Measurements from ENCODE around the gene CPNE5. TPM values are rescaled to one million over a fixed set of nuclear protein-coding genes. Genes with fewer than 3 reads are reported as not detected.

Gene CPNE5
- total RNA-seq, 1 donor from 2014 or later: 10.0 TPM

GRCh38 chr6:36744304-36744673 is 95.0 kb downstream of the CPNE5 start:
- DNase-seq (no peak), ATAC-seq (ENCODE audit: poor library complexity) (no peak)
- intact Hi-C loops (cut with DNase I): no loop called here

- intact Hi-C loops (cut with DNase I): no loop called here
- no peak for ATAC-seq (ENCODE audit: poor library complexity)
- no peak for DNase-seq
Measured at GRCh38 chr6:36743538-36744303, 95.5 kb downstream of the CPNE5 start.

- DNase-seq (no peak), ATAC-seq (ENCODE audit: poor library complexity) (no peak)
- intact Hi-C loops (cut with DNase I): no loop called here
Measured at GRCh38 chr6:36743032-36743431, 96.2 kb downstream of the CPNE5 start.

GRCh38 chr6:36742146-36742545 is 97.1 kb downstream of the CPNE5 start:
- DNase-seq (no peak), ATAC-seq (ENCODE audit: poor library complexity) (no peak)
- intact Hi-C loops (cut with DNase I): no loop called here

GRCh38 chr6:36740818-36741179 is 98.4 kb downstream of the CPNE5 start:
- DNase-seq (no peak), ATAC-seq (ENCODE audit: poor library complexity) (no peak)
- intact Hi-C loops (cut with DNase I): no loop called here

GRCh38 chr6:36739947-36740817 is 99.1 kb downstream of the CPNE5 start:
- ATAC-seq (ENCODE audit: poor library complexity) (no peak), DNase-seq (no peak)
- intact Hi-C loops (cut with DNase I): no loop called here

- intact Hi-C loops (cut with DNase I): no loop called here
- no peak for ATAC-seq (ENCODE audit: poor library complexity)
- DNase-seq: no peak
Measured at GRCh38 chr6:36738108-36738507, 101.1 kb downstream of the CPNE5 start.

GRCh38 chr6:36737043-36737785 is 102.0 kb downstream of the CPNE5 start:
- intact Hi-C loops (cut with DNase I): no loop called here
- no peak for DNase-seq
- ATAC-seq (ENCODE audit: poor library complexity): no peak

GRCh38 chr6:36735110-36736071 is 103.9 kb downstream of the CPNE5 start:
- intact Hi-C loops (cut with DNase I): no loop called here
- peak; percentile 86 for ATAC-seq (ENCODE audit: poor library complexity)
- peak; percentile 92 for DNase-seq

GRCh38 chr6:36734486-36735060 is 104.7 kb downstream of the CPNE5 start:
- DNase-seq (no peak), ATAC-seq (ENCODE audit: poor library complexity) (no peak)
- intact Hi-C loops (cut with DNase I): no loop called here

GRCh38 chr6:36733300-36733699 is 105.9 kb downstream of the CPNE5 start:
- DNase-seq (no peak), ATAC-seq (ENCODE audit: poor library complexity) (no peak)
- intact Hi-C loops (cut with DNase I): no loop called here

- ATAC-seq (ENCODE audit: poor library complexity): no peak
- intact Hi-C loops (cut with DNase I): no loop called here
Measured at GRCh38 chr6:36731622-36732310, 107.5 kb downstream of the CPNE5 start.

GRCh38 chr6:36730424-36731380 is 108.5 kb downstream of the CPNE5 start:
- no peak for DNase-seq
- intact Hi-C loops (cut with DNase I): no loop called here
- no peak for ATAC-seq (ENCODE audit: poor library complexity)

More at GRCh38 chr6:36731622-36732310, 107.5 kb downstream of the CPNE5 start:
- no peak for DNase-seq

- DNase-seq: no peak
- intact Hi-C loops (cut with DNase I): loop anchor here (5.0 kb wide), 1 partner anchor 107 kb away; no protein-coding TSS in a partner anchor
- ATAC-seq (ENCODE audit: poor library complexity): no peak
Measured at GRCh38 chr6:36729161-36729524, 110.1 kb downstream of the CPNE5 start.

- intact Hi-C loops (cut with DNase I): loop anchor here (5.0 kb wide), 1 partner anchor 106 kb away; no protein-coding TSS in a partner anchor
- DNase-seq (no peak), ATAC-seq (ENCODE audit: poor library complexity) (no peak)
Measured at GRCh38 chr6:36728289-36729160, 110.7 kb downstream of the CPNE5 start.

Data from Right ventricle myocardium superior (tissue), 1 donor.